ENCODE results near the gene ESYT1. TPM values are rescaled to one million over a fixed set of nuclear protein-coding genes. Genes with fewer than 3 reads are reported as not detected.

Gene ESYT1
- total RNA-seq, 4 donors from 2014 or later: 151 to 245 (median 214) TPM

DNA sequence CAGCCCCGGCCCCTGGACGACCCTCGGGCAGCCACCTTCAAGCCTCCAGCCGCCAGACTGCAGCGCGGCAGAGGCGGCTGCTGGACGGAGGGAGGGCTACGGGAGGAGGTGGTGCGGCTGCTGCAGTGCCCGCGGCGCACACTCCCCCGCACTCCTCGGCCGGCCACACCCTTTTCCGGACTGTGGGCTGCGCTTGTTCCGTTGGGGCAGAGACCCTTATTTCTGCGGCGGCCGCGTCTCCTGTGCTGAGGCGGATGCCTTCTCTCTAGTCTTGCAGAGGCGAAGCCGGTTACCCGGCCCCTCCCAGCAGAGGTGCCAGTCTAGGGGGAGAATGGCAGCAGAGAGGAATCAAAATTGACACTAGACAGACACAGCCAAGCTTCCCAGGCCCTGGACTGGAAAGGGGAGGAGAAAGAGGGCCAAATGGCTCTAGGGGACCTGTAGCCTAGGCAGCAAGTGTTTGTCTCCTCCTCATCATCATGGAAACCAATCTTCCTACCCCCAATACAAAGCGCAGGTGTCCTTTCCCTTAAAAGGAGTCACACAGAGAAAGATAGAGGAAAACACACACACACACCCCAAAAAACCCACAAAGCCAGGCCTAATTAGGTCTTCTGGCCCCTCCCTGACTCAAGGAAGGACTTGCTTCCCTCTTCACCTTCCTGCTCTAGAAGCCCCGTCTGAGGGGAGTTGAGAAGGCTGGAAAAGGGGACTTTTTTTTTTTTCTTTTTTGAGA is 1.3 kb downstream of the ESYT1 start:
- Histone ChIP-seq H3K9me3 (no peaks in the 10 kb centered on the region), H3K27me3 (no peaks in the 10 kb centered on the region), H3K4me3 (peak overlapping the region; percentile 78 to 91 (median 87)), H3K36me3 (peaks cover 29 to 44% (median 41%) of the 10 kb centered on the region in 4 donors), H3K4me1 (peaks cover 37 to 52% (median 49%) of the 10 kb centered on the region in 4 donors), H3K27ac (replicated peaks in 1 of 4) (peak overlapping the region; percentile 94 to 98 (median 98))
- intact Hi-C loops (cut with DNase I): loop anchor here (10.0 kb wide), 2 partner anchors 335 to 505 kb away; partner anchors contain the start of genes BAZ2A and SPRYD4
- WGBS: 4% methylated on average over 14 of the region's 29 CpGs
- no peak for DNase-seq (ENCODE audit: extremely low spot score)
- peak; percentile 74 to 81 for TF ChIP-seq POLR2AphosphoS5 (IDR thresholded peaks at IDR 0.05)
- no peak for TF ChIP-seq POLR2A (IDR thresholded peaks at IDR 0.05; ENCODE audit: low read depth)

DNA sequence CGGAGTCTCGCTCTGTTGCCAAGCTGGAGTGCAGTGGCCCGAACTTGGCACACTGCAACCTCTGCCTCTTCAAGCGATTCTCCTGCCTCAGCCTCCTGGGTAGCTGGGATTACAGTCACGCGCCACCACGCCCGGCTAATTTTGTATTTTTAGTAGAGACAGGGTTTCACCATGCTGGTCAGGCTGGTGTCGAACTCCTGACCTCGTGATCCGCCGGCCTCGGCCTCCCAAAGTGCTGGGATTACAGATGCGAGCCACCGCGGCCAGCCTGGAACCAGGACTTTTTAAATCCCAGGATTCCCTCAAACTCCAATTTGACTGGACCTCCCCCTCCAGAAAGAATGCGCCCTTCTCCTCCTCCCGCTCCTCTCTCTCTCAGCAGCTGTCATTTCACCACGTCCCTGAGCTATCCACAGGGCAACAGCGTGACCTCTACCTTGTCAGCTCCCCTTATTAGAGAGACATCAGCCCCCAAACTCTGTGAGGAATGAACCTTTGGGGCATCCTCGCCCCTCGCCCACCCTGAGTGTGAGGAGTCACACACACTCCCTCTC is 2.0 kb downstream of the ESYT1 start:
- no peak for DNase-seq (ENCODE audit: extremely low spot score)
- intact Hi-C loops (cut with DNase I): loop anchor here (10.0 kb wide), 2 partner anchors 335 to 505 kb away; partner anchors contain the start of genes BAZ2A and SPRYD4
- peak overlapping the region; percentile 94 to 98 (median 98) for H3K27ac ChIP-seq (replicated peaks in 1 of 4)
- H3K4me1 ChIP-seq: peaks cover 36 to 46% (median 44%) of the 10 kb centered on the region in 4 donors
- no peaks in the 10 kb centered on the region for H3K9me3 ChIP-seq
- TF ChIP-seq EP300 (IDR thresholded peaks at IDR 0.05) (no peak), POLR2AphosphoS5 (IDR thresholded peaks at IDR 0.05) (peak in 1 of 2 donors; percentile 18)
- peaks cover 36 to 50% (median 48%) of the 10 kb centered on the region in 4 donors for H3K36me3 ChIP-seq
- no peaks in the 10 kb centered on the region for H3K27me3 ChIP-seq
- peak overlapping the region; percentile 78 to 91 (median 87) for H3K4me3 ChIP-seq
- WGBS: 44% methylated on average over 17 of the region's 22 CpGs

DNA sequence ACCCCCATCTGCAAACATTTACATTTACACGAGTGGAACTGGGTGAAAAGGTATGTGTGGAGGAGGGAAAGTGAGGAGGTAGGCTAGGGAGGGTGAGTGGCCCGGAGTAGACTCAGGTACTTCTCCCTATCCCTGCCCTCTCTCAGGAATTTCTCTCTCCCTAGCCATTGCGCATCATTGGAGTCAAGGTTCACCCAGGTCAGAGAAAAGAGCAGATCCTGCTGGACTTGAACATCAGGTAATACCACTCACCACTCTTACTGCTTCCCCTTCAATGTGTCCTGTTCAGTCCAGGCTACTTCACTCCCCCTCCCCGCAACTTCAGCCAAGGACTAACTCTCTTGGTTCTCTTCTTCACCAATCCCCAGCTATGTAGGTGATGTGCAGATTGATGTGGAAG is 2.8 kb downstream of the ESYT1 start:
- H3K4me3 ChIP-seq: peak overlapping the region in 1 of 4 donors; percentile 85
- H3K27ac ChIP-seq (replicated peaks in 1 of 4): peak overlapping the region; percentile 94 to 98 (median 98)
- H3K27me3 ChIP-seq: no peaks in the 10 kb centered on the region
- H3K9me3 ChIP-seq: no peaks in the 10 kb centered on the region
- WGBS: 94% methylated on average over 4 of the region's 4 CpGs
- TF ChIP-seq EP300 (IDR thresholded peaks at IDR 0.05) (no peak), POLR2A (IDR thresholded peaks at IDR 0.05; ENCODE audit: low read depth) (no peak)
- intact Hi-C loops (cut with DNase I): no loop called here
- no peak for DNase-seq (ENCODE audit: extremely low spot score)
- H3K36me3 ChIP-seq: peaks cover 43 to 58% (median 56%) of the 10 kb centered on the region in 4 donors
- peaks cover 28 to 37% (median 36%) of the 10 kb centered on the region in 4 donors for H3K4me1 ChIP-seq

DNA sequence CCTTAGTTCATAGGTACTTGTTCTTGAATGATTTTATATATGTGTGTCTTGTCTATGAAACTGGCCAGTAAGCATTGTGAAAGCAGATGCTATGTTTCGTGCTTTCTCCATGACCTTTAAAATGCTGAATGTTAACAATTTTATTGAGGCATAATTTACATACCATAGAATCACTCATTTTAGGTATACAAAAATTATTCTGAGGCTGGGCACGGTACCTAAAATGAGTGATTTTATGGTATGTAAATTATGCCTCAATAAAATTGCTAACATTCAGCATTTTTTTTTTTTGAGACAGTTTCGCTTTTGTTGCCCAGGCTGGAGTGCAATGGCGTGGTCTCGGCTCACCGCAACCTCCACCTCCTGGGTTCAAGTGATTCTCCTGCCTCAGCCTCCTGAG is 6.8 kb downstream of the ESYT1 start:
- Histone ChIP-seq H3K4me3 (no peak overlapping the region), H3K9me3 (no peaks in the 10 kb centered on the region), H3K27me3 (no peaks in the 10 kb centered on the region), H3K27ac (replicated peaks in 1 of 4) (peak overlapping the region in 1 of 4 donors; percentile 22), H3K4me1 (peaks cover 7 to 15% (median 10%) of the 10 kb centered on the region in 4 donors), H3K36me3 (peaks cover 75 to 96% (median 94%) of the 10 kb centered on the region in 4 donors)
- intact Hi-C loops (cut with DNase I): no loop called here
- WGBS: 98% methylated on average over 6 of the region's 6 CpGs
- no peak for DNase-seq (ENCODE audit: extremely low spot score)
- TF ChIP-seq POLR2AphosphoS5 (IDR thresholded peaks at IDR 0.05) (no peak), POLR2A (IDR thresholded peaks at IDR 0.05; ENCODE audit: low read depth) (no peak), EP300 (IDR thresholded peaks at IDR 0.05) (no peak)
- TF ChIP-seq, protein P1, sequence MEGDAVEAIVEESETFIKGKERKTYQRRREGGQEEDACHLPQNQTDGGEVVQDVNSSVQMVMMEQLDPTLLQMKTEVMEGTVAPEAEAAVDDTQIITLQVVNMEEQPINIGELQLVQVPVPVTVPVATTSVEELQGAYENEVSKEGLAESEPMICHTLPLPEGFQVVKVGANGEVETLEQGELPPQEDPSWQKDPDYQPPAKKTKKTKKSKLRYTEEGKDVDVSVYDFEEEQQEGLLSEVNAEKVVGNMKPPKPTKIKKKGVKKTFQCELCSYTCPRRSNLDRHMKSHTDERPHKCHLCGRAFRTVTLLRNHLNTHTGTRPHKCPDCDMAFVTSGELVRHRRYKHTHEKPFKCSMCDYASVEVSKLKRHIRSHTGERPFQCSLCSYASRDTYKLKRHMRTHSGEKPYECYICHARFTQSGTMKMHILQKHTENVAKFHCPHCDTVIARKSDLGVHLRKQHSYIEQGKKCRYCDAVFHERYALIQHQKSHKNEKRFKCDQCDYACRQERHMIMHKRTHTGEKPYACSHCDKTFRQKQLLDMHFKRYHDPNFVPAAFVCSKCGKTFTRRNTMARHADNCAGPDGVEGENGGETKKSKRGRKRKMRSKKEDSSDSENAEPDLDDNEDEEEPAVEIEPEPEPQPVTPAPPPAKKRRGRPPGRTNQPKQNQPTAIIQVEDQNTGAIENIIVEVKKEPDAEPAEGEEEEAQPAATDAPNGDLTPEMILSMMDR (IDR thresholded peaks at IDR 0.05): no peak

DNA sequence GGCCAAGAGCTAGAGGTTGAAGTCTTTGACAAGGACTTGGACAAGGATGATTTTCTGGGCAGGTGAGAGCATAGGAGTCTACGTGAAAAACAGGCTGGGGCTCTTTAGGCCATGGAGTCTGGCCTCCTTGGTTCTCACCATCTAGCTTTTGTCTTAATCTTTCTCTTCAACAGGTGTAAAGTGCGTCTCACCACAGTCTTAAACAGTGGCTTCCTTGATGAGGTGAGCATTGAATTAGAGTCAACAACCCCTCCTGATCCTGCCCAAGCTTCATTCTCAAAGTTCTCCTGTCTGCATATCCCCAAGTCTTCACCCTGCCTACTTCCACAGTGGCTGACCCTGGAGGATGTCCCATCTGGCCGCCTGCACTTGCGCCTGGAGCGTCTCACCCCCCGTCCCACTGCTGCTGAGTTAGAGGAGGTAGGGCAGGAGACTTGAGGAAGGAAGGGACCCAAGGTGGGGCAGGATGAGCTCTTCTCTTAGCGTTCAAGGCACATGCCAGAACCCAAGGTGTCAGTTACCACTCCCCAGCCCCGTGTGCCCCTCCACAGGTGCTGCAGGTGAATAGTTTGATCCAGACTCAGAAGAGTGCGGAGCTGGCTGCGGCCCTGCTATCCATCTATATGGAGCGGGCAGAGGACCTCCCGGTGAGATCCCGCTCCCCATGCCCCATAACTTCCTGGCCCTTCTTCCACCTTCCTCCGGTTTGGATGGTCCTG is 9.9 kb downstream of the ESYT1 start:
- no peaks in the 10 kb centered on the region for H3K27me3 ChIP-seq
- no peak overlapping the region for H3K27ac ChIP-seq (replicated peaks in 1 of 4)
- WGBS: 94% methylated on average over 11 of the region's 14 CpGs
- peaks cover 79 to 100% (median 95%) of the 10 kb centered on the region in 4 donors for H3K36me3 ChIP-seq
- H3K4me3 ChIP-seq: no peak overlapping the region
- H3K9me3 ChIP-seq: no peaks in the 10 kb centered on the region
- no peak for DNase-seq (ENCODE audit: extremely low spot score)
- TF ChIP-seq, protein P1 (IDR thresholded peaks at IDR 0.05): no peak
- no peak for TF ChIP-seq EP300 (IDR thresholded peaks at IDR 0.05)
- no peak for TF ChIP-seq POLR2A (IDR thresholded peaks at IDR 0.05; ENCODE audit: low read depth)
- TF ChIP-seq POLR2AphosphoS5 (IDR thresholded peaks at IDR 0.05): no peak
- intact Hi-C loops (cut with DNase I): no loop called here
- peaks cover 2 to 10% (median 6%) of the 10 kb centered on the region in 4 donors for H3K4me1 ChIP-seq
